ENCODE results near the gene LAP3.
A peak's percentile ranks its signal among the peaks of the same experiment; 100 is the strongest.

LAP3 gene

DNA sequence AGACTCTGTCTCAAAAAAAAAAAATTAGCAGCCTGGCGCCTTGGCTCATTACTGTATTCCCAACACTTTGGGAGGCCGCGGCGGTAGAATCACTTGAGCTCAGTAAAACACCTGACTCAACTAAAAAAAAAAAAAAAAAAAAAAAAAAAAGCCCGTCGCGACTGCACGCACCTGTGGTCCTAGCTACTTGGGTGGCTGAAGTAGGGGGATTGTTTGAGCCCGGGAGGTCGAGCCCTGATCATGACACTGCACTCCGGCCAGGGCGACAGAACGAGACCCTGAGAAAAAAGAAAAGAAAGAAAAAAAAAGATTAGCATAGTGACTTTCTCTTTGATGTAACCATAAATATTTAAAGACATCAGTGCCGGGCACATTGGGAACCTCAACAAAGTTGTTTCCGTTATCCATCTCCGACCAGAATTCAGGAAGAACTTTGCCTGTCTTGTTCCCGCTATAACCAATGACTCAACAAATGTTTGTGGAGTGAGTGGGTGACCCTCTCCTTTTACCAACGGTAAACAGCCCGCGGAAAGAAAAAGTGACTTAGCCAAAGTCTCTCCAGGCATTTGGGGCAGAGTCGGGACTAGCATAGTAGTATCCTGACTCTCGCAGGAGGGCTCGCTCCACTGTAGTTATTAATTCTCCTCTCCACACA, 36.9 kb downstream of the LAP3 start:
- H3K27ac ChIP-seq, result peak overlapping the region in 20 of 21 experiments; percentile 49 to 96 (median 89)
- H3K4me3 ChIP-seq, result peak overlapping the region; percentile 55 to 95 (median 71)

DNA sequence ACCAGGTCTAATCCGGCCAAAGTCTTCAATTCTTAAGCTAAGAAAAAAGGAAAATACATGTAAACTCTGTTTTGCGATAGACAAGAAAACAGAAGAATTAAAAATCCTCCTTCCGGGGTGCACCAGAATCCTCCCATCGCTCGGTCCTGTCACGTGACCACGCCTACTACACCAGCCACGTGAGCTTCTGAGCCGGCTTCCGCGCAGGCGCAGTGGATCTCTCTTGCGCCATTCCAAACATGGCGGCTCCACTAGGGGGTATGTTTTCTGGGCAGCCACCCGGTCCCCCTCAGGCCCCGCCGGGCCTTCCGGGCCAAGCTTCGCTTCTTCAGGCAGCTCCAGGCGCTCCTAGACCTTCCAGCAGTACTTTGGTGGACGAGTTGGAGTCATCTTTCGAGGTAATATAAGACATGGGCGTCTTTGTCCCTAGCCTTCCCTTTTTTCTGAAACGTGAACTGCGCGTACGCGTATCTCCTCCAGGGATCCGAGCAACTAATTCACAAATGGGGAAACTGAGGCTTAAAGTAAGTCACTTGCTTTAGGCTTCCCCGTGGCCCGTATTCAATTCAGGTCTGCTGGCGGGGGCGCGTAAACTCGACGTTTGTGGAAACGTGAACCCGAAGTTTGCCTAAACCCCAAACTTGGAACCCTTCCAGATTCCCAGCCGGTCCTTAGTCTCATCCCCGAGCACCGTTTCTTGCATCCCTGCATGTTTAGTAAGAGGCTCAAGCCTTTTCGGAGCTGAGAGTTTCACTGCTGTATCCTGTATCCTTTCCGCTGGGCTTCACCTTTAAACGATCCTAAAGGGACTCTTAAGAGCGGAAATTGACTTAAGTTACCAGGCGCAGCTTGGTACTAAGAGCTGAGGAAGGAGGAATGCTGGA, 37.7 kb downstream of the LAP3 start, which contains the start of gene MED28:
MED28 (plus strand) TSS at position 226 of the 884 bp plus-strand sequence; CDS start at position 240, 14 bp downstream.
- H3K27ac ChIP-seq, result peak within 1 kb of the TSS; percentile 49 to 96 (median 89)
- peak within 1 kb of the TSS; percentile 55 to 95 (median 71) for H3K4me3 ChIP-seq

DNA sequence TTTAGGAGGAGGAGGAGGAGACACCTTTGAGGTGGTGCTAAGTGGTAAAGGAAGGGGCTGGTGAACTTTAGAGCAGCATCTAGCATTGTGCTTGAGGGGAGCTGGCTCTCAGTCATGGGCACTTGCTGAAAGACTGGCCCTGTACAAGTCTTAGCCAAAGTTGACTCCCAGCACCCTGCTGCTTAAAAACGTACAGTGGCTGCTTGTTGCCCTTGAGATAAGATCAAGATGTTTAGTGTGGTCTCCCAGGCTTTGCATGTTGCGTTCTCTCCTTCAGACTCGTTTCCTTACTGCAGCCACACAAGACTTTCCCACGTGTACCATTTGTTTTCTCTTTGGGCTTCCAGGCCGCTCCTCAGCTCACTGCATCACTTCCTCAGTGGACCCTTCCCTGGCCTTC, 39.3 kb downstream of the LAP3 start:
- Histone ChIP-seq H3K4me3 (no peak overlapping the region), H3K27ac (no peak overlapping the region)

DNA sequence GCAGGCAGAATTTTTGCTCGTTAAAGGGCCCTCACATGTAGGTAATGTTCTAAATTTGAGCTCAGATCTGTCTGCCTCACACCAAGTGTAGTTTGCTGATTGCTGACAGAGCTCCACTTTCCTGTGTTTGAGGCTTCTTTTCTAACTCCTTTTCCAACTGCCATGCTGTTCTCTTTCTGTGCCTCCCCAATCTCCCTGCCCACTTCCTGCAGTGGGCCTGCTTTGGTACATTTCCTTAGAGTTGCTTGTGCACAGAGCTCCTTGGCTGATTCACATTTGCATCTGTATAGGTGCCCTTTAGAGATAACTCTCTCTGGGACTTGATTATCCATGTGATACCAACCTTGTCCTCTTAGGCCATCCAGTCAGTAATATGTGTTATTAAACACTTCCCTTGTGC, 41.9 kb downstream of the LAP3 start:
- Histone ChIP-seq H3K4me3 (no peak overlapping the region), H3K27ac (no peak overlapping the region)

DNA sequence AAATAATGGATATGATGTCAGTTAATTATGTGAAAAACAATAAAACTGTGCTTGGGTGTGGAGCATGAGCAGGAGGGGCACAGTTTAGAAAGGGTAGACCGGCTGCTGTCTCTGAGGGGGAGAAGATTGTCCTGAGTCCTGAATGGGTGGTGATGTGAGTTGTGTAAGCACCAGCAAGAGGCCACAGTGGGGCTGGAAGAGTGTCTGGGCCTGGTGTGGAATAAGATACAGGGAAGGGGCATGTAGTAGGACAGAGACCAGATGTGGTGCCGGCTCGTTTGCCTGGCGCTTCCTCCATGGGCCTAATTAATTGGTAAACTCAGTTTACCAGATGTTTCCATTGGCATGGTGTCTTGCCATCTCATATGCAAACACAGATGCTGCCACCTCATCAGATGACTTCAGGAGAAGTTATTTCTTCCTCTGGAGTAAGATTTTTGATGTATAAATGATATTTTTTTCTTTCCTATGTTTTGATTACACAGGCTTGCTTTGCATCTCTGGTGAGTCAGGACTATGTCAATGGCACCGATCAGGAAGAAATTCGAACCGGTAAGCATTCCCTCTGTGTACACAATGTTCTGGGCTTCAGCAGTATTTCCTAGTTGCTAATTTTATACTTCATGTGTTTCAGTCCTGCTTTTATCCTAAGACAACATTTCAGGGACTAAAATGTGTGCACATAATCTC, 42.6 kb downstream of the LAP3 start:
- Histone ChIP-seq H3K27ac (no peak overlapping the region), H3K4me3 (no peak overlapping the region)

DNA sequence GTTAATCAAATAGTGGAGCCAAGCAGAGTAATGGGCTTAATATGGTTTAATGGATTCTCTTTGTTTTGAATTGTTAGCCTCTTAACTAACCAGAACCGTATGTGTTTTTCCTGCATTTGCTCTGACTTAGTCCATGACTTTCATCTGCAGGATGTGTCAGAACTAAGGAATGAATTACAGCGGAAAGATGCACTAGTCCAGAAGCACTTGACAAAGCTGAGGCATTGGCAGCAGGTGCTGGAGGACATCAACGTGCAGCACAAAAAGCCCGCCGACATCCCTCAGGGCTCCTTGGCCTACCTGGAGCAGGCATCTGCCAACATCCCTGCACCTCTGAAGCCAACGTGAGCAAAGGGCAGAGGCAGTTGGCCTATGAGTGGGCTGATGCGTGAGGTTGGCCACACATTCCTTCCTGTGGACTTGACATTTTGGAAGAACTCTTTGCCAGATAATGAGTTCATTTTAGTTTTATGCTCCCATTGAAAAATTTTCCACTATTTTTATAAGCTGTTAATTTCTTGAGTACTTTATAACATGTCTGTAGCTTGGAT, 46.5 kb downstream of the LAP3 start:
- H3K4me3 ChIP-seq, result no peak overlapping the region
- H3K27ac ChIP-seq, result no peak overlapping the region

DNA sequence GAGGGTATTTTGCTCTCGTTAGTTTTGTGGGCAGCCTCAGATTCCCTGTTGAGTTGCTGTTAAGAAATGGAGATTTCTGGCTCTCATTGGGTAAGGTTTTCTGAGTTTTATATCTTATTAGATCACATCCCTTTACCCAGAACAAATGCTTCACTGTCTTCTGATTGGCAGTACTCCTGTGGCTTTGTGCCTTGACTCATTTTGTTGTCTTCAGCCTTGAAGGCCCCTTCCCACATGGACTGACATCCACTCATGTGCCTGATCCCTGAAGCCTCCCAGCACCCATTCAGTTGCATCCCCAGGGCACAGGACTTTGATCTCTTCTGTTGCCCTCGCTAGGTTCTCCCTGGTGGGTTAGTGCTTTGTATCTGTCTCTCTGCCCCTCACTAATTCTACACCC, 47.8 kb downstream of the LAP3 start:
- Histone ChIP-seq H3K4me3 (no peak overlapping the region), H3K27ac (no peak overlapping the region)

DNA sequence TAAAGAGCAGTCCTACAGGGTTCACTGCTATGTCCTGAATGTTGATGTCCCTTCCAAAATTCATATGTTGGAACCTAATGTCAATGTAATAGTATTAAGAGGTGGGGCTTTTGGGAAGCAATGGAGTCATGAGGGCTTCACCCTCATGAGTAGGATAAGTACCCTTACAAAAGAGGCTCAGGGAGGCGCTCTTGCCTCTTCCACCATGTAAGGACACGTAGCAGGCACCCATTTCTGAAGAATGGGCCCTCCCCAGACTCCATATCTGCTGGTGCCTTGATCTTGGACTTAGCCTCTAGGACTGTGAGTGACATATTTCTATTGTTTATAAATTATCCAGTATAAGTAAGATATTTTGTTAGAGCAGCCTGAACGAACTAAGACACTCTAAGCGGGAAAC, 53.2 kb downstream of the LAP3 start:
- H3K27ac ChIP-seq, result no peak overlapping the region
- no peak overlapping the region for H3K4me3 ChIP-seq

DNA sequence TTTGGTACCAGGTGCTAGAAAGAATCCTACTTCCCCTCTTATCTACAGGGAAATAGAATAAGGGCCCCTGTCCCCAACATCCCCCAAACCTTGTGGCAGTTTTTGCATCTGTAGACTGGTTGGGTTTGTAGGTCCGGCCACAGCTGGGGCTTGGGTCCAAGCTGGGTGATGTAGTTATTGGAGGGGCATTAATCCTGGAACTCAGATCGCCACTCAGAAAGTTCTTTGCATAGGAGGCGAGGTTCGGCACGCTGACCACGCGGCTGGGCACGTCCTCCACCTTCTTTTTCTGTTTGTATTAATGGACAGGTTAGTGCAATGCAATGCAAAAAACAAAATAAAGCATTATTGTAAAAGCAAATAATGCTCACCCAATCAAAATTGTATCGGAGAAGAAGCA, 56.6 kb downstream of the LAP3 start:
- Histone ChIP-seq H3K27ac (no peak overlapping the region), H3K4me3 (no peak overlapping the region)

DNA sequence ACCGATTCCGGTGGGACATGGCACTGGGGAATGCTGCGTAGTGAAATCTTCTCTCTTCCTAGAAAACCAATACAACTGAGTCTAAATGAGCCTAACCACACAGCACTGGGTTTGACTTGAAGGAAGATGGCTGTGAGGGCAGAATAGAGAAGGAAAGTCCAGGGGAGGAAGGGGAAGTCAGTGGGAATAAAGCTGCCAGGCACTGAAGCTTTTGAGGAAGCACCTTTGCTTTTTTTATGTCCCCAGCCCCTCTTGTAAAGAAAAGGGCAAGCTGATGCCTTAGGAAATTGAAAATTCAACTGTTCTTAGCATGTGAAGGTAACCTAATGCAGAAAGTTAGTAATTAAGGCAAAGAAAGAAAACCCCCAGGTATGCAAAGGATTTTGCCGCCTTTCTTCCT, 58.1 kb downstream of the LAP3 start:
- H3K4me3 ChIP-seq, result no peak overlapping the region
- no peak overlapping the region for H3K27ac ChIP-seq

DNA sequence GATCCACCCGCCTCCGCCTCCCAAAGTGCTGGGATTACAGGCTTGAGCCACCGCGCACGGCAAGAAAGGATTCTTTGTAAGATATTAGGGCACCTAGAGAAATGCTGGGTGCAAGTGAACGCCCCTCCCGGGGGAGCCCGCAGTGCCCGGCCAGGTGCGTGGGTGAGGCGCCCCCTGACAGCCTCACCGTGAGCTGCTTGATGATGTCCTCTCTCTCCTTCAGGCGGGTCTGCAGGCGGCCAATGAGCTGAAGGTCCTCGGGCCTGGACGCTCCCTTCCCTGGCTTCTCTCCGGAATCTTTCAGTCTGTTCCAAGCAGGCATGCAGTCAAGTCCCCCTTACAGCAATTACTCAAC, 59.3 kb downstream of the LAP3 start:
- Histone ChIP-seq H3K4me3 (no peak overlapping the region), H3K27ac (no peak overlapping the region)

DNA sequence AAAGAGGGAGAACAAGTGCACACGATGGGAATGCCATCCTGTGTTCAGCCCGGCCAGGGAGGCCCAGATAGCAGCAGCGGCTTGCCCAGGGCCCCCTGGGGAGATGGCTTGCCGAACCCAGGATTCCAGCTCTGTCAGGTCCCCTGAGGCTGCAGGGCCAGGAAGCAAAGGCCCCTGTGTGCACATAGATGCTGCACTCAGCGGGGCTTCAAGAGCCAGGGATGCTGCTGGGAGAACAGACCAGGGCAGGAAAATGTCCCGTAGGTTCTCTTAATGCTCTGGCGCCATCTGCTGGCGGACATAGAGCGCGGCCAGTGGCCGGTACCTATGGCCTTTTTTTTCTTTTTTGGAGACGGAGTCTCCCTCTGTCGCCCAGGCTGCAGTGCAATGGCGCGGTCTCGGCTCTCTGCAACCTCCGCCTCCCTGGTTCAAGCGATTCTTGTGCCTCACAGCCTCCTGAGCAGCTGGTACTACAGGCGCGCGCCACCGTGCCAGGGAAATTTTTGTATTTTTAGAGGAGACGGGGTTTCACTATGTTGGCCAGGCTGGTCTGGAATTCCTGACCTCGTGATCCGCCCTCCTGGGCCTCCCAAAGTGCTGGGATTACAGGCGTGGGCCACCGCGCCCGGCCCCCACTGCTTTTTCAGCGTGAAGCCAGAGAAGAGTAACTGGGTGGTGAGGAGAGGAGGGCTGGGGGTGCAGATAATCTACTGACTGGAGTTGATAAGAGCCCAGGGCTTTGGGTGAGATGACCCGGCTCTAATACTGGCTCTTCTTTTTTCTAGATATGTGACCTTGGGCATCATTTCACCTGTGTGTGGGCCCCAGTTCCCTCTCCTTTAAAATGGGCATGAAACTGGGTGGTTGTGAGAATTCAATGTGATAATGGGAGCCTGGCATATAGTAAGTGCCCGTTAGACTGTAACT, 60.0 kb downstream of the LAP3 start:
- Histone ChIP-seq H3K4me3 (no peak overlapping the region), H3K27ac (no peak overlapping the region)

DNA sequence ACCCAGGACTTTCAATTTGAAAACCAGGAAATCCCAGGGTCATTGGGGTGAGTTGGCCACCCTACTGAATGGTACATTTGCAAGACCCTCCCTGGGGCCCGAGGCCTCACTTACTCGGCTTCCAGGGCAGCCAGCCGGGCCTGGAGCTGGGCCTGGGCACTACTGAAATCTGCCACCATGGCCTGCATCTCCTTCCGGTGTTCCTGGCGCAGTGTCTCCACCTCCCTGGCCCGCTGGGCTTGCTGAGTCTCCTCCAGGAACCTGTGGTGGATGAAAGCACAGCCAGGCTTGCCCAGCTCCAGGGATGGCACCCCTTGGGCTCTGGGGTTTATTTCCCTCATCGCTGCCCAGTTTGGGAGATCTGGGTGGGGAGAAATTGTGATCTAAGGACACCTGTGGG, 62.1 kb downstream of the LAP3 start:
- H3K4me3 ChIP-seq, result no peak overlapping the region
- no peak overlapping the region for H3K27ac ChIP-seq

DNA sequence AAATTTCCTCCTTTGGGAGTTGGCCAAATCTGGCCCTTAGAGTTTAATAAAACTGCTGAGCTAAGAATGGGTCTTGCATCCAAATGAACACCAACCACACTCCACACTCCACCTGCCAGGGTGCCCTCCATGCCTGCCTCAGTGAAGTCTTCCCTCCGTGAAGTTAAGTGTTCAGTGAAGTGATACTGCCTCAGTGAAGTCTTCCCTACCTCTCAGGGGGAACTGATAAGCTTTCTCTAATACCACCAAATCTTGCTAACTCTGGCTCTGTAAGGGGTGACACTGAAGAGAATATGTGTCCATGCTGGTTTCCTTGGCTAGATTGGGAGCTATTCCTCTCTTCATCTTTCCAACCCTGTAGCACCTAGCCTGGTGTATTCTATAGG, 65.4 kb downstream of the LAP3 start:
- Histone ChIP-seq H3K4me3 (no peak overlapping the region), H3K27ac (no peak overlapping the region)

DNA sequence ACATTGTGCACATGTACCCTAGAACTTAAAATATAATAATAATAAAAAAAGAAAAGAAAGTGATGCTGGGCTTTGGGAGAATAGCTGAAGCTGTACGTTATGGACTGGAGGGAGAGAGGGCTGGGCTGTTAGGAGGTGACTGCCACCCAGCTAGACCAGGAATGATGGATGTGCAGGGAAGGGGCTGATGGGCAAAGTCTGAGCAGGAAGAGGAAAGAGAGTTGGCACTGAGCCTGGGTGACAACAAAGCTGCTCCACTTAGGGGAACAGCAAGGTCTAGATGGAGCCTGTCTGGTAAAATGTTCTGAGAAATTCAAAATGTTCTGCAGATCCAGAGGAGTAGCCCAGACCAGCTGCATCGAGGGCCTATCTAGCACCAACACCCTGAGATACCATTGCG, 69.7 kb downstream of the LAP3 start:
- Histone ChIP-seq H3K4me3 (no peak overlapping the region), H3K27ac (no peak overlapping the region)

DNA sequence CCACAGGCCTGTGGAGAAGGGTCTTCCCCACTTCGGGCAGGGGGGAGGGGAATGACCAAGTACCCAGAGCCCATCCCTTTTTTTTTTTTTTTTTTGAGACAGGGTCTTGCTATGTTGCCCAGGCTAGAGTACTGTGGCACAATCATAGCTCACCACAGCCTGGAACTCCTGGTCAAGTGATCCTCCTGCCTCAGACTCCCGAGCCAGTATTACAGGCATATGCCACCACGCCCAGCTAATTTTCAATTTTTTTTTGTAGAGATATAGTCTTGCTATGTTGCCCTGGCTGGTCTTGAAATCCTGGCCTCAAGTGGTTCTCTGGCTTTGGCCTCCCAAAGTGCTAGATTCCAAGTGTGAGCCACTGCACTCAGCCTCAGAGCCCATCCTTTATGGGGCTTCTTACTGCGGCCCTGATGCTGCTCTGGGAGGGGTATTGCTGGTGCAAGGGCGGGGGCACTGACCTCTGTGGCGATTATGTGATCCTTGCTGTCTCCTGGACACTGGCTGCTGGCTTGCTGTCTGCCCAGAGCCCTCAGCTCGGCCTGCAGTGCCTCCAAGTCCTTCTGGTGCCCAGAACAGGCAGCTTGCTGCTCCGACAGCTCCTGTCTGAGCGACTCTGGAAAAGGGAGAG, 70.3 kb downstream of the LAP3 start:
- no peak overlapping the region for H3K27ac ChIP-seq
- no peak overlapping the region for H3K4me3 ChIP-seq

DNA sequence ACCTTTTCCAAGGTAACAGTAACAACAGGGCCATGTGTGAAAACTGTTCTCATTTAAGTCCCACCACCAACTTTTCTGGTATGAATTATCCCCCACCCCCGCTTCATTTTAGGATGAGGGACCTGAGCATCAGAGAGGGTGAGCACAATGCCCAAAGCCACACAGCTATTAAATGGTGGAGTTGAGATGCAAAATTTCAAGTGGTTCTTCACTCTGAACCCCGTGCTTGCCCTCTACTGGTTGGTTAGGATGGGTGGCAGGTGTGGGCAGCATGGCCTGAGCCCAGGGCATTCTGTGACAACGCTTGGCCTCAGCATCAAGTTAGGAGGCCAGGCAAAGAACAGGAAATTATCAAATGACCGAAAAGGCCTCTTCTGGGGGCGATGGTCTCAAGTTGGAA, 70.9 kb downstream of the LAP3 start:
- no peak overlapping the region for H3K27ac ChIP-seq
- H3K4me3 ChIP-seq, result no peak overlapping the region

DNA sequence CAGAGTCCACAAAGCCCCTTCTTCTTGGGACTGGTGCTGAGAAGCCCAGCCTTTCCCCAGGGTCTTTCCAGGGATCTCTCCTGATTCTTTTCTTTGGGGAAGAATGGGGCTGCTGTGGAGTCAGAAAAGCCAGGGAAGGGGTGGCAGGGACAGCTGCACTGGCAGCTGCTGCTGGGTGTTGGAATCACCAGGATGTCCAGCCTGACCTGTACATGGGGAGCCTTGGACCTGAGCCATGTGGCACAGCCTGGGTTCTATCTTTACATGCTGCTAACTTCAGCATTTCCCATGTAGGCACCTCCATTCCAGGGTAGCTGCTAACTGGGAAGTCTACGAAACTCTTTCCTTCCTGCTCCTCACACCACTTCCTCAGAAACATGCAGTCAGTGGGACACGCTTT, 73.4 kb downstream of the LAP3 start:
- Histone ChIP-seq H3K4me3 (no peak overlapping the region), H3K27ac (no peak overlapping the region)

DNA sequence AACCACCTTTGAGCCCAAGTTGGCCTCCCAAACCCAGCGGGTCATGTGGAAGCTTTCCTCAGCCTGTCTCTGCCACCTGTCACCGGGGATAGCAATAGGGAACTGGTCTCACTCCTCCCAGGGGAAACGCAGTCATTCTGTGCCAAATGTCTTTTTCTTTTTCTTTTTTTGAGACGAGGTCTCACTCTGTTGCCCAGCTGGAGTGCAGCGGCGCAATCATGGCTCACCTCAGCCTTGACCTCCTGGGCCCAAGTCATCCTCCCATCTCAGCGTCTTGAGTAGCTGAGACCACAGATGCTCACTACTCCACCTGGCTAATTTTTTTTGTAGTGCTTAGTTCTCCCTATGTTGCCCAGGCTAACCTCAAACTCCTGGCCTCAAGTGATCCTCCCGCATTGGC, 77.7 kb downstream of the LAP3 start:
- H3K4me3 ChIP-seq, result no peak overlapping the region
- H3K27ac ChIP-seq, result no peak overlapping the region

Data from skin epidermis (tissue), 12 donors.